HepG2 (cell line): ENCODE data around the gene KIF1C. TPM values are rescaled to one million over a fixed set of nuclear protein-coding genes. Genes with fewer than 3 reads are reported as not detected.
A peak's percentile ranks its signal among the peaks of the same experiment; 100 is the strongest.

Experiments used
- ADNP ChIP-seq: sonication (generic); formaldehyde crosslinking; IDR thresholded peaks from 2 replicates; pipeline ENCODE4 v1.4.0; 2020; ENCODE audit warnings: missing genetic modification reagents
- ATF7 ChIP-seq, 2 experiments: fragments of 450-650 bp in 1 of 2; sonication (generic) in 1 of 2; formaldehyde crosslinking in 1 of 2; IDR thresholded peaks; 2 replicates each; pipeline versions ENCODE4 v1.4.0 to v1.6.1; 2016 to 2020; ENCODE audit warnings: antibody characterized with exemption in 1 of 2, mild to moderate bottlenecking in 1 of 2, missing genetic modification reagents in 1 of 2
- CREM ChIP-seq, 2 experiments: sonication (generic) in 1 of 2; formaldehyde crosslinking in 1 of 2; IDR thresholded peaks; 2 replicates each; pipeline versions ENCODE4 v1.4.0 to v1.6.1; 2016 to 2020; ENCODE audit warnings: antibody characterized with exemption in 1 of 2, mild to moderate bottlenecking in 1 of 2, missing genetic modification reagents in 1 of 2
- DR1 ChIP-seq: sonication (generic); formaldehyde crosslinking; IDR thresholded peaks from 2 replicates; pipeline ENCODE4 v1.8.0; 2021; ENCODE audit warnings: mild to moderate bottlenecking, missing genetic modification reagents, inconsistent platforms
- EZH2 ChIP-seq: conservative IDR thresholded peaks from 2 replicates; pipeline ENCODE4 v1.6.1; 2012; ENCODE audit warnings: mild to moderate bottlenecking, low read depth, low read length, moderate library complexity
- HDAC1 ChIP-seq: sonication (generic); formaldehyde crosslinking; IDR thresholded peaks from 2 replicates; pipeline ENCODE4 v1.5.1; 2020; ENCODE audit warnings: mild to moderate bottlenecking, missing genetic modification reagents
- HNRNPH1 ChIP-seq: fragments of 200-400 bp; formaldehyde crosslinking; optimal IDR thresholded peaks from 2 replicates; pipeline ENCODE3; 2017; ENCODE audit warnings: mild to moderate bottlenecking, low read depth, low read length
- KAT7 ChIP-seq: IDR thresholded peaks from 2 replicates; pipeline ENCODE4 v1.6.1; 2018; ENCODE audit warnings: borderline replicate concordance, missing compliant biosample characterization
- KDM5A ChIP-seq: fragments of 200-600 bp; sonication (generic); IDR thresholded peaks from 2 replicates; pipeline ENCODE4 v1.7.0; 2018; ENCODE audit warnings: antibody characterized with exemption, mild to moderate bottlenecking, low read length, borderline replicate concordance
- KLF13 ChIP-seq: sonication (generic); formaldehyde crosslinking; IDR thresholded peaks from 2 replicates; pipeline ENCODE4 v1.4.0; 2020; ENCODE audit warnings: mild to moderate bottlenecking, missing genetic modification reagents
- NCOR1 ChIP-seq: fragments of 200-600 bp; sonication (generic); IDR thresholded peaks from 2 replicates; pipeline ENCODE4 v1.7.0; 2017; ENCODE audit warnings: antibody characterized with exemption, low read length, borderline replicate concordance
- POLR2AphosphoS5 ChIP-seq: IDR thresholded peaks from 2 replicates; pipeline ENCODE4 v1.6.1; 2012; ENCODE audit warnings: low read depth, low read length
- REL ChIP-seq: sonication (generic); formaldehyde crosslinking; conservative IDR thresholded peaks from 2 replicates; pipeline ENCODE4 v1.8.0; 2022; ENCODE audit warnings: mild to moderate bottlenecking, missing genetic modification reagents, moderate library complexity
- SP140L ChIP-seq: sonication (generic); formaldehyde crosslinking; IDR thresholded peaks from 2 replicates; pipeline ENCODE4 v1.4.0; 2020; ENCODE audit warnings: missing genetic modification reagents, borderline replicate concordance
- SP2 ChIP-seq: sonication (generic); formaldehyde crosslinking; IDR thresholded peaks from 2 replicates; pipeline ENCODE4 v1.5.1; 2020; ENCODE audit warnings: mild to moderate bottlenecking, missing genetic modification reagents
- SRSF4 ChIP-seq: fragments of 200-400 bp; formaldehyde crosslinking; IDR thresholded peaks from one replicate; pipeline ENCODE4 v1.6.1; 2018; ENCODE audit warnings: mild to moderate bottlenecking, low read depth, low read length, moderate library complexity; ENCODE audit not compliant: poor library complexity, severe bottlenecking
- TCF7L2 ChIP-seq: IDR thresholded peaks from 2 replicates; pipeline ENCODE4 v1.6.1; 2011; ENCODE audit warnings: mild to moderate bottlenecking, low read depth, low read length, moderate library complexity
- ZNF234 ChIP-seq: sonication (generic); formaldehyde crosslinking; conservative IDR thresholded peaks from 2 replicates; pipeline ENCODE4 v1.5.1; 2020; ENCODE audit warnings: mild to moderate bottlenecking, missing genetic modification reagents
- ZNF546 ChIP-seq: sonication (generic); formaldehyde crosslinking; conservative IDR thresholded peaks from 2 replicates; pipeline ENCODE4 v1.8.1; 2023; ENCODE audit warnings: mild to moderate bottlenecking, missing genetic modification reagents
- ZNF577 ChIP-seq: sonication (generic); formaldehyde crosslinking; IDR thresholded peaks from 2 replicates; pipeline ENCODE4 v1.4.0; 2020; ENCODE audit warnings: mild to moderate bottlenecking, low read depth, missing genetic modification reagents, borderline replicate concordance
- polyA plus RNA-seq, 8 experiments: library from polyadenylated mRNA; depleted of rRNA in 3 of 8; stranded (reverse) in 7 of 8; unstranded in 1 of 8; fragments of >200 nt; fragmentation: Illumina TruSeq in 4 of 8; extraction: Trizol in 4 of 8; gene quantifications; 2 replicates each; pipeline versions ENCODE4 v1.2.1 to v1.2.3, GENCODE V29; 2011 to 2016; ENCODE audit warnings: low read depth in 4 of 8, missing spikeins in 1 of 8, mixed read lengths in 1 of 8; ENCODE audit not compliant: insufficient read depth in 1 of 8
- total RNA-seq, 5 experiments: library from RNA; depleted of rRNA; stranded (reverse); fragments of >200 nt; fragmentation: Illumina TruSeq; extraction: Trizol; gene quantifications; 2 replicates each; pipeline ENCODE4 v1.2.3, GENCODE V29; 2016; ENCODE audit warnings: low read depth in 1 of 5
- TF ChIP-seq, protein P1 (sequence below): sonication (generic); formaldehyde crosslinking; IDR thresholded peaks from 2 replicates; pipeline ENCODE4 v1.8.0; 2022; ENCODE audit warnings: missing genetic modification reagents, mild to moderate bottlenecking, inconsistent platforms, borderline replicate concordance
- TF ChIP-seq, protein P2 (sequence below): sonication (generic); formaldehyde crosslinking; IDR thresholded peaks from 2 replicates; pipeline ENCODE4 v1.5.1; 2020; ENCODE audit warnings: mild to moderate bottlenecking, missing genetic modification reagents, moderate library complexity
- TF ChIP-seq, protein P3 (sequence below): sonication (generic); formaldehyde crosslinking; IDR thresholded peaks from 2 replicates; pipeline ENCODE4 v1.4.0; 2020; ENCODE audit warnings: low read depth, mild to moderate bottlenecking, missing genetic modification reagents

KIF1C gene
- total and polyA plus RNA-seq, 2 of the 13 experiments (the other 11 are each of a cell fraction or from before 2014, with no cell fraction given) = 70.0 to 104 TPM

DNA sequence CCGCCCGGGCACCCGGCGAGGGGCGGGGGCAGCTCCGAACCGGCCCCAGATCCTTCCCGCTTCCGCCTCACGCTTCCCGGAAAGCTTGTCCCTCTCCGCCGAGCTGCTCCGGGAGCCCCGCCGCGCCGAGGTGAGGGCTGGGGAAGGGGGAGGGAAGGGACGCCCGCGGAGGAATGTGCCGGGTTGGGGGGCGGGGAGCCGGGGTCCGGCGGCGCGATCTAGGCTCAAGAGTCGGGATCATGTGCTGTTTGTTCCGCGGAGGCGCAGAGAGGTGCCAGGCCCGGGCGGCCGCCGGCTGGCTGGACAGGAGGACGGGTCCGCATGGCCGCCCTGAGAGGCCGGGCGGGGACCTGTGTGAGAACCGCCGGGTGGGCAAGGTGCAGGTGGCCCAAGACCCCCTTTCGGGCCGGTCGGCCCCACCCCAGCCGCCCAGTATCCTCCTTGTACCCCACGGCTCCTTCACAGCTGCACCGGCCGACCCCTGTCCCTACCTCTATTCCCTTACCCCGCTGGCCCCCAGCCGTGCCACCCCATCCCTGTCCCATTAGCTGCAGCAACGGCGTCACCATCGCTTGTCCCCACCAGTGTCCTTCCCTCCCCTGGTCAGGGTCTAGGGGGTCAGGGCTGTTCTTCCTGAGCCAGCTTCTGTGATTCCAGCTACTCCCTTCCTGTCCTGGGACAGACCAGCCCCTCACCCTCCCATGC is 429 bp downstream of the KIF1C start (continued):
- TF ChIP-seq, protein P1, sequence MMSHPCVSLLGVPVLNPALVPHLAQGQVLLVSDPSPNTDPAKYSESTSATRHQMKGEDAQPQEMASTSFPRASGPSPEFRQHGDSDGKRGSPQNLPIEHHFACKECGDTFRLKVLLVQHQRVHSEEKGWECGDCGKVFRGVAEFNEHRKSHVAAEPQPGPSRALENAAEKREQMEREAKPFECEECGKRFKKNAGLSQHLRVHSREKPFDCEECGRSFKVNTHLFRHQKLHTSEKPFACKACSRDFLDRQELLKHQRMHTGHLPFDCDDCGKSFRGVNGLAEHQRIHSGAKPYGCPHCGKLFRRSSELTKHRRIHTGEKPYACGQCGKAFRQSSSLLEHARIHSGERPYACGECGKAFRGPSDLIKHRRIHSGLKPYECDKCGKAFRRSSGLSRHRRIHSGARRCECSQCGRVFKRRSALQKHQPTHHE = no peak
- no peak for TF ChIP-seq ZNF234
- peak; percentile 11; the same call in 1 of the 2 replicates for TF ChIP-seq SP2 (CRISPR knock-in tag)
- TF ChIP-seq TCF7L2 = no peak
- TF ChIP-seq NCOR1 = no peak
- no peak for TF ChIP-seq ATF7 (IDR thresholded peaks at IDR 0.05)
- TF ChIP-seq ATF7 (CRISPR knock-in tag; IDR thresholded peaks at IDR 0.05) = no peak
- TF ChIP-seq, protein P2, sequence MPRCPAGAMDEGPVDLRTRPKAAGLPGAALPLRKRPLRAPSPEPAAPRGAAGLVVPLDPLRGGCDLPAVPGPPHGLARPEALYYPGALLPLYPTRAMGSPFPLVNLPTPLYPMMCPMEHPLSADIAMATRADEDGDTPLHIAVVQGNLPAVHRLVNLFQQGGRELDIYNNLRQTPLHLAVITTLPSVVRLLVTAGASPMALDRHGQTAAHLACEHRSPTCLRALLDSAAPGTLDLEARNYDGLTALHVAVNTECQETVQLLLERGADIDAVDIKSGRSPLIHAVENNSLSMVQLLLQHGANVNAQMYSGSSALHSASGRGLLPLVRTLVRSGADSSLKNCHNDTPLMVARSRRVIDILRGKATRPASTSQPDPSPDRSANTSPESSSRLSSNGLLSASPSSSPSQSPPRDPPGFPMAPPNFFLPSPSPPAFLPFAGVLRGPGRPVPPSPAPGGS (CRISPR knock-in tag) = 0 out of 2 replicates have a peak, but pooled peaks have one; percentile 3
- TF ChIP-seq HDAC1 (CRISPR knock-in tag) = no peak; the same call in 1 of the 2 replicates
- TF ChIP-seq HNRNPH1 = no peak
- no peak for TF ChIP-seq ZNF546 (CRISPR knock-in tag)
- TF ChIP-seq ADNP (CRISPR knock-in tag) = no peak
- no peak; the same call in 1 of the 2 replicates for TF ChIP-seq KDM5A
- no peak for TF ChIP-seq CREM (IDR thresholded peaks at IDR 0.05)
- TF ChIP-seq CREM (CRISPR knock-in tag; IDR thresholded peaks at IDR 0.05) = no peak
- TF ChIP-seq SRSF4 = no peak
- peak; percentile 63; the same call in 1 of the 2 replicates for TF ChIP-seq KAT7
- TF ChIP-seq, protein P3, sequence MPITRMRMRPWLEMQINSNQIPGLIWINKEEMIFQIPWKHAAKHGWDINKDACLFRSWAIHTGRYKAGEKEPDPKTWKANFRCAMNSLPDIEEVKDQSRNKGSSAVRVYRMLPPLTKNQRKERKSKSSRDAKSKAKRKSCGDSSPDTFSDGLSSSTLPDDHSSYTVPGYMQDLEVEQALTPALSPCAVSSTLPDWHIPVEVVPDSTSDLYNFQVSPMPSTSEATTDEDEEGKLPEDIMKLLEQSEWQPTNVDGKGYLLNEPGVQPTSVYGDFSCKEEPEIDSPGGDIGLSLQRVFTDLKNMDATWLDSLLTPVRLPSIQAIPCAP (CRISPR knock-in tag) = no peak
- TF ChIP-seq DR1 (CRISPR knock-in tag) = no peak
- TF ChIP-seq EZH2 = no peak
- TF ChIP-seq POLR2AphosphoS5 = 0 out of 2 replicates have a peak, but pooled peaks have one; percentile 28
- no peak for TF ChIP-seq KLF13 (CRISPR knock-in tag)
- 0 out of 2 replicates have a peak, but pooled peaks have one; percentile 42 for TF ChIP-seq REL
- TF ChIP-seq SP140L = no peak
- TF ChIP-seq ZNF577 = no peak
